Lower leg skin (tissue), 4 donors: Measurements from ENCODE around the gene C16orf86. TPM values are rescaled to one million over a fixed set of nuclear protein-coding genes. Genes with fewer than 3 reads are reported as not detected.

Experiments
- DNase-seq, 2 donors: peaks; one replicate each; pipeline ENCODE4 v3.0.0-alpha.2; 2019; ENCODE audit warnings: low spot score in 2 of 2
- H3K4me3 ChIP-seq: fragments of 200-600 bp; sonication (generic); 2 replicates; pipeline ENCODE4 v1.5.1; 2017; ENCODE audit warnings: mild to moderate bottlenecking, low read depth; ENCODE audit not compliant: poor library complexity, severe bottlenecking
- POLR2A ChIP-seq, 2 donors: fragments of 450-650 bp; IDR thresholded peaks; one replicate each; pipeline ENCODE4 v1.6.1; 2016 to 2017; ENCODE audit warnings: antibody characterized with exemption in 2 of 2, mild to moderate bottlenecking in 1 of 2, moderate library complexity in 1 of 2
- WGBS, 2 donors: methylation state at CpG; one replicate each; pipeline ENCODE4 v1.1.5; 2018; 5-methylcytosine and 5-hydroxymethylcytosine counted together
- intact Hi-C: fragments of 100-400 bp; cut with DNase I; formaldehyde crosslinking; loops from one replicate; pipeline ENCODE4 v1.15.0; 2023; ENCODE audit warnings: low total_unique reads
- total RNA-seq, 4 donors: library from RNA; depleted of rRNA; stranded (reverse); fragments of >200 nt; gene quantifications; one replicate each; pipeline ENCODE4 v1.1.0, GENCODE V29; 2016
- TF ChIP-seq, protein P1 (sequence below), 3 donors: fragments of 450-650 bp; IDR thresholded peaks; one replicate each; pipeline ENCODE4 v1.5.1; 2016; ENCODE audit warnings: antibody characterized with exemption in 3 of 3, mild to moderate bottlenecking in 3 of 3, moderate library complexity in 2 of 3

Gene C16orf86
- total RNA-seq, 4 donors from 2014 or later: 2.2 to 10.4 (median 7.2) TPM

DNA sequence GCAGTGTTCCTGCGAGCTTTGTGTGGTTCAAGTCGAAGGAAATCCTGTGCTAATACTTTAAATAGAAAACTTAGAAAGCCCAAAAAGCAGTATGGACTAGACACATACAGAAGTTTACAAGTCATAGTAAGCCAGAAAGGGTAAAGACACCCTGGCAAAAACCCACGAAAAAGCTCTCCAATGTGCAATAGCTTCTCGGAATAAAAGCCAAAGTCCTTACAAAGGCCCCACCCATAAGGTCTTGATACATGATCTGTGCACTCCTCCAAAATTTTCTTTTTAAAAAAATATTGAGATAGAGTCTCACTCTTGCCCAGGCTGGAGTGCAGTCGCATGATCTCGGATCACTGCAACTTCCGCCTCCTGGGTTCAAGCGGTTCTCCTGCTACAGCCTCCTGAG is 10.3 kb downstream of the C16orf86 start:
- intact Hi-C loops: no loop called here
- TF ChIP-seq POLR2A (IDR thresholded peaks at IDR 0.05): no peak
- TF ChIP-seq, protein P1, sequence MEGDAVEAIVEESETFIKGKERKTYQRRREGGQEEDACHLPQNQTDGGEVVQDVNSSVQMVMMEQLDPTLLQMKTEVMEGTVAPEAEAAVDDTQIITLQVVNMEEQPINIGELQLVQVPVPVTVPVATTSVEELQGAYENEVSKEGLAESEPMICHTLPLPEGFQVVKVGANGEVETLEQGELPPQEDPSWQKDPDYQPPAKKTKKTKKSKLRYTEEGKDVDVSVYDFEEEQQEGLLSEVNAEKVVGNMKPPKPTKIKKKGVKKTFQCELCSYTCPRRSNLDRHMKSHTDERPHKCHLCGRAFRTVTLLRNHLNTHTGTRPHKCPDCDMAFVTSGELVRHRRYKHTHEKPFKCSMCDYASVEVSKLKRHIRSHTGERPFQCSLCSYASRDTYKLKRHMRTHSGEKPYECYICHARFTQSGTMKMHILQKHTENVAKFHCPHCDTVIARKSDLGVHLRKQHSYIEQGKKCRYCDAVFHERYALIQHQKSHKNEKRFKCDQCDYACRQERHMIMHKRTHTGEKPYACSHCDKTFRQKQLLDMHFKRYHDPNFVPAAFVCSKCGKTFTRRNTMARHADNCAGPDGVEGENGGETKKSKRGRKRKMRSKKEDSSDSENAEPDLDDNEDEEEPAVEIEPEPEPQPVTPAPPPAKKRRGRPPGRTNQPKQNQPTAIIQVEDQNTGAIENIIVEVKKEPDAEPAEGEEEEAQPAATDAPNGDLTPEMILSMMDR (IDR thresholded peaks at IDR 0.05): no peak
- no peak overlapping the region for H3K4me3 ChIP-seq
- 47 to 54% methylated on average over 8 of the region's 8 CpGs for WGBS, 2 donors
- DNase-seq: no peak

DNA sequence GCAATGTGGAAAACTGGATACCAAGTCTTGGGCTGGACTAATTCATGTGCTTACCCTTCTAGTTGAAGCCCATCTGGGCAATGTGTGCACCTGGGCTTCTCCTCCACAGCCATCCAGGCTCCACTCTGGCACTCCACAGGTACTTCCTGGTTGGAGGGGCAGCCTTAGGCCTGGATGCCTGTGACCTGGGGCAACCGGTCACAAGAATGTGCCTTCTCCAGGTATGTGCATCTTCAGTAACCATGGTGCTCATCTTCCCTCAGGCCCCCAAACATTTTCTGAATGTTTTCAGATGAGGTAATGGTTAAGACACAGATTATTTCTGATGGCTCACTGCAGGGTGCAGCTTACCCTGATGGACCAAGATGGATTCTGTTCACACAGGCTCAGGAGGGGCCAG is 11.1 kb downstream of the C16orf86 start:
- intact Hi-C loops: no loop called here
- no peak overlapping the region for H3K4me3 ChIP-seq
- no peak for DNase-seq
- TF ChIP-seq, protein P1 (IDR thresholded peaks at IDR 0.05): no peak
- no peak for TF ChIP-seq POLR2A (IDR thresholded peaks at IDR 0.05)
- 80 to 92% methylated on average over 1 of the region's 1 CpG for WGBS, 2 donors

DNA sequence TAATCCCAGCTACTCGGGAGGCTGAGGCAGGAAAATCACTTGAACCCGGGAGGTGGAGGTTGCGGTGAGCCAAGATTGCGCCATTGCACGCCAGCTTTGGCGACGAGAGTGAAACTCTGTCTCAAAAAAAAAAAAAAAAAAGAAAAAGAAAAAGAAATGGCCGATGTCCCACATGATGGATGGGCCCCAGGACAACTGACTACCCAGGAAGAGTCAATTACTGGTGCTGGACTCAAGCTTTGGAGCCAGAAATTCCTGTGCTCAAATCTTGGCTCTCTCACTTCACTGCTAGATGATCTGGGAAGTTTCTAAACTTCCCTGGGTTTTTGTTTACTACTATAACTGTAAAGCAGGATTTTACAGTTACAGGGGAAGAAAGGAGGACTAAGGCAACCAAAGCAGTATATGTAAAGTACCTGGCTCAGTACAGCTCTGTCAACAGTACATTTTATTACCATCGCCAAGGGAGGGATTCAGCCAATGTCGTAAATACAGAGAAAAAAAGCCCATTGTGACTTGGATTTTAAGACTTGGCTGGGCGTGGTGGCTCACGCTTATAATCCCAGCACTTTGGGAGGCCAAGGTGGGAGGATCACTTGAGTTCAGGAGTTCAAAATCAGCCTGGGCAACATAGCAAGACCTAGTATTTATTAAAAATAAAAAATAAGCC is 11.9 kb downstream of the C16orf86 start:
- no peak overlapping the region for H3K4me3 ChIP-seq
- no peak for DNase-seq
- intact Hi-C loops: no loop called here
- WGBS, 2 donors: 66 to 80% methylated on average over 12 of the region's 12 CpGs
- TF ChIP-seq POLR2A (IDR thresholded peaks at IDR 0.05): no peak
- TF ChIP-seq, protein P1 (IDR thresholded peaks at IDR 0.05): no peak

DNA sequence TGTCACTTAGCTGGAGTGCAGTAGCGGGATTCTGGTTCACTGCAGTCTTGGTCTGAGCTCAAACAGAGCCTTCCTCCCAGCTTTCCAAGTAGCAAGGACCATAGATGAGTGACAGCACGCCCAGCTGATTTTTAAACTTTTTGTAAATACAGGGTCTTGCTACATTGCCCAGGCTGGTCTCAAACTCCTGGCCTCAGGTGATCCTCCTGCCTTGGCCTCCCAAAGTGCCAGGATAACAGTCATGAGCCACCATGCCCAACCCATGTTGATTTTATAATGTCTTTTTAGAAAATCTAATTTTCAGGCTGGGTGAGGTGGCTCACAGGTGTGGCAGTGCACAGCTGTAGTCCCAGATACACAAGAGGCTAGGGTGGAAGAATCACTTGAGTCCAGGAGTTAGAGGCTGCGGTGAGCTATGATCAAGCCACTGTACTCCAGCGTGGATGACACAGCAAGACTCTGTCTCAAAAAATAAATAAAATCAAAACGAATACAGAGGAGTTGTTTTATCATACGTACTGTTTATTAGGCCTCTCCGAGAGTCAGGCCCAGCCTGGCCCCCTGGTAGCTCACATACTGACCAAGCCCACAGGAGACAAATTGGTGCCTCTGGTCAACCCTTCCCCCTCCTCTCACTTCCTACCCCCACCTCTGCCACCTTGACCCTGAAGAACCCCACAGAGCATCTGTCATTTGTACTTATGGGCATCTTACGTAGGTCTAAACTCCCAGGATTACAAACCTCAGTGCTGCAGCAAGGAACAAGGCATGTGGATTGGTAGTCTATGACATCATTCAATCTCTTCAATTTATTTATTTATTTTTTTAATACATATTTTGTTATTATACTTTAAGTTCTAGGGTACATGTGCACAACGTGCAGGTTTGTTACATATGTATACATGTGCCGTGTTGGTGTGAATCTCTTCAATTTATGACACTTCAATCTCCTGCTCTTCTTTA is 13.6 kb downstream of the C16orf86 start:
- WGBS, 2 donors: 96% methylated on average over 10 of the region's 10 CpGs
- DNase-seq: no peak
- TF ChIP-seq, protein P1 (IDR thresholded peaks at IDR 0.05): no peak
- no peak for TF ChIP-seq POLR2A (IDR thresholded peaks at IDR 0.05)
- H3K4me3 ChIP-seq: no peak overlapping the region
- intact Hi-C loops: no loop called here

DNA sequence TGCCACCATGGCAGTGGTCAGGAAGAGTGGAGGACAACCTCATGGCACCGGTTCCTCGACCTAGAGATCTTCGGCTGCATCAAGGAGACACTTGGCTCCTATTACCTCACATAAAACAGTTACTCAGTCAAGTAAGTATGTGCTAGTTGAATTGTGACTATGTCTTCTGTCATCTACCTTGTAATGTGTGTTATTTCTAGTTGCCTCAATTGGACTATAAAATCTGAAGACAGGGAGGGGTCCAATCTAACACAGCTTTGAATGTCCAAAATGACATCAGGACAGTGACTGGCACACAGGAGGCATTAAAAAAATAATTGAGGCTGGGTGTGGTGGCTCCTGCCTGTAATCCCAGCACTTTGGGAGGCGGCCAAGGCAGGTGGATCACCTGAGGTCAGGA is 17.2 kb downstream of the C16orf86 start:
- intact Hi-C loops: no loop called here
- H3K4me3 ChIP-seq: no peak overlapping the region
- no peak for DNase-seq
- WGBS, 2 donors: 78 to 80% methylated on average over 4 of the region's 4 CpGs
- TF ChIP-seq, protein P1 (IDR thresholded peaks at IDR 0.05): no peak
- no peak for TF ChIP-seq POLR2A (IDR thresholded peaks at IDR 0.05)
